GM23248 (cell line): Measurements from ENCODE around the gene PLEKHH1. TPM values are rescaled to one million over a fixed set of nuclear protein-coding genes. Genes with fewer than 3 reads are reported as not detected.

Experiments used
- DNase-seq: peaks from one replicate; pipeline ENCODE4 v3.0.0-alpha.2; 2015
- H2AFZ ChIP-seq: fragments of 200-600 bp; sonication (generic); 2 replicates; pipeline ENCODE4 v1.6.1; 2016; ENCODE audit warnings: antibody characterized with exemption
- H3F3A ChIP-seq: fragments of 200-600 bp; sonication (generic); 2 replicates; pipeline ENCODE4 v1.6.1; 2016; ENCODE audit warnings: mild to moderate bottlenecking, antibody characterized with exemption, mixed run types; ENCODE audit not compliant: insufficient read depth
- H3K27ac ChIP-seq: fragments of 200-600 bp; sonication (generic); 2 replicates; pipeline ENCODE4 v1.5.1; 2016; ENCODE audit warnings: mild to moderate bottlenecking
- H3K27me3 ChIP-seq: fragments of 200-600 bp; sonication (generic); replicated peaks from 2 replicates; pipeline ENCODE4 v1.6.1; 2016; ENCODE audit warnings: mild to moderate bottlenecking; ENCODE audit not compliant: insufficient read depth
- H3K36me3 ChIP-seq: fragments of 200-600 bp; sonication (generic); 2 replicates; pipeline ENCODE4 v1.6.1; 2016; ENCODE audit warnings: low read depth, mild to moderate bottlenecking
- H3K4me1 ChIP-seq: fragments of 200-600 bp; sonication (generic); 2 replicates; pipeline ENCODE4 v1.6.1; 2016; ENCODE audit warnings: mild to moderate bottlenecking; ENCODE audit not compliant: insufficient read depth
- H3K4me2 ChIP-seq: fragments of 200-600 bp; sonication (generic); one replicate; pipeline ENCODE4 v1.6.1; 2016; ENCODE audit warnings: mild to moderate bottlenecking; ENCODE audit not compliant: unreplicated experiment
- H3K4me3 ChIP-seq: fragments of 200-600 bp; sonication (generic); 2 replicates; pipeline ENCODE4 v1.5.1; 2016; ENCODE audit warnings: mild to moderate bottlenecking
- H3K79me2 ChIP-seq: fragments of 200-600 bp; sonication (generic); 2 replicates; pipeline ENCODE4 v1.6.1; 2016; ENCODE audit warnings: mild to moderate bottlenecking; ENCODE audit not compliant: insufficient read depth
- H3K9ac ChIP-seq: fragments of 200-600 bp; sonication (generic); 2 replicates; pipeline ENCODE4 v1.6.1; 2016; ENCODE audit warnings: mild to moderate bottlenecking
- H3K9me2 ChIP-seq: fragments of 200-600 bp; sonication (generic); 2 replicates; pipeline ENCODE4 v1.6.1; 2016; ENCODE audit warnings: mixed run types, mild to moderate bottlenecking, moderate library complexity; ENCODE audit not compliant: insufficient read depth
- H3K9me3 ChIP-seq: fragments of 200-600 bp; sonication (generic); one replicate; pipeline ENCODE4 v1.6.1; 2017; ENCODE audit warnings: low read depth
- H4K20me1 ChIP-seq: fragments of 200-600 bp; sonication (generic); 2 replicates; pipeline ENCODE4 v1.6.0; 2016; ENCODE audit not compliant: insufficient read depth
- EZH2 ChIP-seq: fragments of 200-600 bp; sonication (generic); IDR thresholded peaks from 2 replicates; pipeline ENCODE4 v1.6.1; 2018; ENCODE audit warnings: antibody characterized with exemption, mild to moderate bottlenecking; ENCODE audit not compliant: insufficient read depth, poor library complexity, severe bottlenecking
- EZH2phosphoT487 ChIP-seq: fragments of 200-600 bp; sonication (generic); IDR thresholded peaks from 2 replicates; pipeline ENCODE4 v1.6.1; 2018; ENCODE audit warnings: antibody characterized with exemption, moderate library complexity, mild to moderate bottlenecking, low read depth; ENCODE audit not compliant: insufficient read depth
- WGBS, 2 experiments: methylation state at CpG; one replicate each; pipeline ENCODE4 v1.1.6; 2015 to 2017; ENCODE audit warnings: low lambda C conversion rate in 2 of 2, low coverage in 1 of 2; ENCODE audit errors: missing lambda C conversion rate in 2 of 2; 5-methylcytosine and 5-hydroxymethylcytosine counted together
- in situ Hi-C: fragments of 300-500 bp; cut with MboI; formaldehyde crosslinking; loops from 2 replicates; pipeline ENCODE4 v1.15.0; 2020
- polyA plus RNA-seq: library from polyadenylated mRNA; unstranded; fragments of >200 nt; fragmentation: Nextera tagmentation; extraction: Ambion mirVana; gene quantifications from 2 replicates; pipeline ENCODE4 v1.2.1, GENCODE V29; 2016
- total RNA-seq: library from RNA; depleted of rRNA; stranded (reverse); fragments of >200 nt; shearing (Covaris generic); gene quantifications from 2 replicates; pipeline ENCODE4 v1.2.3, GENCODE V29; 2014

Gene PLEKHH1
- total and polyA plus RNA-seq, 2 experiments from 2014 or later, result under 0.01 to 0.13 TPM

GRCh38 chr14:67559639-67560038 is 26.5 kb downstream of the PLEKHH1 start:
- no peaks in the 10 kb centered on the region for H4K20me1 ChIP-seq
- in situ Hi-C loops, result loop anchor here (10.0 kb wide), 1 partner anchor 135 kb away; no protein-coding TSS in a partner anchor
- no peaks in the 10 kb centered on the region for H3K4me1 ChIP-seq
- H2AFZ ChIP-seq, result no peak overlapping the region
- no peak overlapping the region for H3K4me2 ChIP-seq
- H3K36me3 ChIP-seq, result no peaks in the 10 kb centered on the region
- H3K79me2 ChIP-seq, result no peaks in the 10 kb centered on the region
- 0 out of 2 replicates have a peak, but pooled peaks cover 3% of the 10 kb centered on the region for H3K27me3 ChIP-seq
- no peak overlapping the region for H3K9ac ChIP-seq
- TF ChIP-seq EZH2 (no peak), EZH2phosphoT487 (no peak)
- H3K9me2 ChIP-seq, result no peaks in the 10 kb centered on the region
- DNase-seq, result no peak
- no peaks in the 10 kb centered on the region for H3K9me3 ChIP-seq
- H3K4me3 ChIP-seq, result no peak overlapping the region
- 67 to 70% methylated on average over 4 of the region's 4 CpGs for WGBS, 2 experiments
- H3F3A ChIP-seq, result no peaks in the 10 kb centered on the region
- H3K27ac ChIP-seq, result no peak overlapping the region

- no peaks in the 10 kb centered on the region for H3K9me2 ChIP-seq
- no peak overlapping the region for H3K9ac ChIP-seq
- H3K9me3 ChIP-seq, result no peaks in the 10 kb centered on the region
- no peak overlapping the region for H2AFZ ChIP-seq
- H3F3A ChIP-seq, result no peaks in the 10 kb centered on the region
- WGBS, 2 experiments, result 79 to 82% methylated on average over 11 to 14 of the region's 14 CpGs
- H3K79me2 ChIP-seq, result no peaks in the 10 kb centered on the region
- H3K4me2 ChIP-seq, result no peak overlapping the region
- H4K20me1 ChIP-seq, result no peaks in the 10 kb centered on the region
- H3K27ac ChIP-seq, result no peak overlapping the region
- DNase-seq, result no peak
- in situ Hi-C loops, result loop anchor here (10.0 kb wide), 1 partner anchor 137 kb away; no protein-coding TSS in a partner anchor
- peaks cover 3% of the 10 kb centered on the region; the same call in 1 of the 2 replicates for H3K27me3 ChIP-seq
- no peaks in the 10 kb centered on the region for H3K4me1 ChIP-seq
- no peak overlapping the region for H3K4me3 ChIP-seq
- TF ChIP-seq EZH2, result no peak
- TF ChIP-seq EZH2phosphoT487, result no peak
- no peaks in the 10 kb centered on the region for H3K36me3 ChIP-seq
Observed at GRCh38 chr14:67562025-67562775, 29.1 kb downstream of the PLEKHH1 start.

GRCh38 chr14:67562776-67563150 is 29.7 kb downstream of the PLEKHH1 start:
- WGBS, 2 experiments, result 73 to 76% methylated on average over 5 of the region's 5 CpGs
- TF ChIP-seq EZH2phosphoT487, result no peak
- Histone ChIP-seq H3K4me3 (no peak overlapping the region), H3K9me2 (no peaks in the 10 kb centered on the region), H3K4me2 (no peak overlapping the region), H3K9ac (no peak overlapping the region), H3K9me3 (no peaks in the 10 kb centered on the region), H3K27ac (no peak overlapping the region), H3K36me3 (no peaks in the 10 kb centered on the region), H3F3A (no peaks in the 10 kb centered on the region), H3K79me2 (no peaks in the 10 kb centered on the region), H4K20me1 (no peaks in the 10 kb centered on the region), H3K27me3 (peaks cover 3% of the 10 kb centered on the region; the same call in 1 of the 2 replicates), H2AFZ (no peak overlapping the region), H3K4me1 (no peaks in the 10 kb centered on the region)
- in situ Hi-C loops, result loop anchor here (10.0 kb wide), 1 partner anchor 138 kb away; no protein-coding TSS in a partner anchor
- DNase-seq, result no peak

- H3K27ac ChIP-seq, result no peak overlapping the region
- no peaks in the 10 kb centered on the region for H3F3A ChIP-seq
- H3K4me3 ChIP-seq, result no peak overlapping the region
- no peaks in the 10 kb centered on the region for H4K20me1 ChIP-seq
- H3K79me2 ChIP-seq, result no peaks in the 10 kb centered on the region
- no peaks in the 10 kb centered on the region for H3K4me1 ChIP-seq
- TF ChIP-seq EZH2phosphoT487, result no peak
- TF ChIP-seq EZH2, result no peak
- no peak overlapping the region for H2AFZ ChIP-seq
- no peaks in the 10 kb centered on the region for H3K9me3 ChIP-seq
- H3K27me3 ChIP-seq, result no peaks in the 10 kb centered on the region; the same call in 1 of the 2 replicates
- H3K9ac ChIP-seq, result no peak overlapping the region
- DNase-seq, result peak; percentile 9
- in situ Hi-C loops, result loop anchor here (10.0 kb wide), 1 partner anchor 139 kb away; no protein-coding TSS in a partner anchor
- no peaks in the 10 kb centered on the region for H3K36me3 ChIP-seq
- no peaks in the 10 kb centered on the region for H3K9me2 ChIP-seq
- H3K4me2 ChIP-seq, result no peak overlapping the region
- WGBS, 2 experiments, result 25 to 34% methylated on average over 5 of the region's 5 CpGs
Observed at GRCh38 chr14:67564236-67564635, 31.1 kb downstream of the PLEKHH1 start.
